CD4-positive, alpha-beta T cell treated with Interleukin-15 for 4 hours (primary cell): ENCODE measurements around the gene ST3GAL2.
"Not testable (repeated sequence)": the region's sequence is repeated elsewhere in the genome, so short reads cannot be mapped to it uniquely, and the experiment has no call there.

Experiments
- DNase-seq: peaks from one replicate; pipeline ENCODE4 v3.0.0-alpha.2; 2020; ENCODE audit warnings: low spot score

The ST3GAL2 gene

DNA sequence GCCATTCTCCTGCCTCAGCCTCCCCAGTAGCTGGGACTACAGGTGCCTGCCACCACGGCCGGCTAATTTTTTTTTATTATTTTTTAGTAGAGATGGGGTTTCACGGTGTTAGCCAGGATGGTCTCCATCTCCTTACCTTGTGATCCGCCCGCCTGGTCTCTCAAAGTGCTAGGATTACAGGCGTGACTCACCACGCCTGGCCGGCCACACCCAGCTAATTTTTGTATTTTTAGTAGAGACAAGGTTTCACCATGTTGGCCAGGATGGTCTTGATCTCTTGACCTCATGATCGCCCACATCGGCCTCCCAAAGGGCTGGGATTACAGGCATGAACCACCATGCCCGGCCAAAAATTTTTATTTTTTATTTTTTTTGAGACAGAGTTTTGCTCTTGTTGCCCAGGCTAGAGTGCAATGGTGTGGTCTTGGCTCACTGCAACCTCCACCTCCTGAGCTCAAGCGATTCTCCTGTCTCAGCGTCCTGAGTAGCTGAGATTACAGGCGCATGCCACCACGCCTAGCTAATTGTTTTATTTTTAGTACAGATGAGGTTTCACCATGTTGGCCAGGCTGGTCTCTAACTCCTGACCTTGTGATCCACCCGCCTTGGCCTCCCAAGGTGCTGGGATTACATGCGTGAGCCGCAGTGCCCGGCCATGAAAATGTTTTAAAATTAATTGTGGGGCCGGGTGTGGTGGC is 52.5 kb downstream of the ST3GAL2 start:
- DNase-seq: not testable (repeated sequence)

- no peak for DNase-seq
Observed at GRCh38 chr16:70383421-70383960, 55.4 kb downstream of the ST3GAL2 start.

- no peak for DNase-seq
Observed at GRCh38 chr16:70381604-70382342, 57.1 kb downstream of the ST3GAL2 start.

GRCh38 chr16:70380919-70381603 is 57.8 kb downstream of the ST3GAL2 start:
- DNase-seq: peak; percentile 96

DNA sequence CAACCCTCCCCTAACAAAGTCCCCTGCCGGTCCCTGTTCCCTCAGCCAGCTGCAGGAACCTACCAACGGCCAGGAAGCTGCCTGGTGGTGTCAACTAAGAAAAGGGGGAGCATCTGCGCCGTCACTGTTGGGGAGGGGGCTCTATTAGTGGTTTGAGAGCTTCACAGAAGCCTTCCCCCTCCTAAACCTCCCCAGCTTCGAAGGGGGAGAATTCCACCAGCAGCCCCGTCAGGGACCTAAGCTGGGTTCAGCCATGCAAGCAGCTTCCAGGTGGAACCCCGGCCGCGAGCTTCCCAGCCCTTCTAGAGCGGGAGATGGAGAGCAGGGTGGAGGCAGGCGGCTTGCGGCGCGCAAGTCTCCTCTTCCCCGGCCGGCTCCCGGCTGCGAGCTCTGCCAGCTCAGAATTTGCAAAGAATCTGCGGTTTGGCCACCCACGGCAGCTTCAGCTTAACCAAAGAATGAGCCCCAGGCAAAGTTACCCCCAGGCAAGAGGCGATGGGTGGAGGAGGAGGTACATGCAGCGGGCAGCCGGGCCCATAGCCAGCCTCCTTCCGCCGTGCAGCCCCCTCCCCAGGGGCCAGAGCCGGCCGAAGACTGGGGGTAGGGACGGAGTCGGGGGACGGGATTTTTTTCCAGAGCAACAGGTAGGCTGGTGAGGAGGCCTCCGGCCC is 58.5 kb downstream of the ST3GAL2 start:
- peak; percentile 60 for DNase-seq

GRCh38 chr16:70378869-70379493 is 59.9 kb downstream of the ST3GAL2 start:
- no peak for DNase-seq

DNA sequence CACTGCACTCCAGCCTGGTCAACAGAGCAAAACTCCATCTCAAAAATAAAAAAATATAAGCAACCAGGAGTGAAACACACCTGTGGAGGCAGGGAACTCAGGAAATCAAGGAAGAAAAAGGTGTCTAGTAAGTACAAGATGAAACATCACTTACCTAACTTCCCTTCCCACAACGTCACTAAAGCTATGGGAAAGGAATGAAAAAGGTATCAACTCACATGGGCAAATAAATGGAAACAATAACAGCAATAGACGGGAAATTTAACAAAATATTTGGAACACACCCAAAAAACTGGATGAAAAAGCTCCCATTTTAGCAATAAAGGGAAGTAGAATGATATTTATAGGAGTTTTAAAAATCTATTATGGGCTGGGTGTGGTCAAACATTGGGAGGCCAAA is 61.1 kb downstream of the ST3GAL2 start:
- no peak for DNase-seq

- DNase-seq: no peak
Observed at GRCh38 chr16:70375636-70376611, 63.0 kb downstream of the ST3GAL2 start.

- DNase-seq: no peak
Observed at GRCh38 chr16:70374213-70374612, 64.7 kb downstream of the ST3GAL2 start.

GRCh38 chr16:70372921-70373728 is 65.8 kb downstream of the ST3GAL2 start:
- DNase-seq: no peak

DNA sequence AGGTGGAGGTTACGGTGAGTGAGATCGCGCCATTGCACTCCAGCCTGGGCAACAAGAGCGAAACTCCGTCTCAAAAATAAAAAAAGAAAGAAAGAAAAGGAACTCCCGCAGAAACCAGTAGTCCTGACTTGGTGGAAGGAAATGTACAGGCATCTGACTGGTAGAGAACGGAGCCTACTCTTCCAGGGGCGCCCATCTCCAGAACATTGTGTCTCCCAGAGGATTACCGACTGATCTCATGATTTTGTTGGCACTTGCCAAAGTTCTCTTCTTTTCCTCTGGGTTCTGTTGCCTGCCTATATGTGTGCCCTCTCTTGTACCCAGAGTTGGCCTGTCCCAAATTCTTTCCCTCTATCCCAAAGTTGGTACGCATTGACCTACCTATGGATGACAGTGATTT is 68.0 kb downstream of the ST3GAL2 start:
- DNase-seq: no peak

- DNase-seq: peak; percentile 46
Observed at GRCh38 chr16:70370145-70370544, 68.8 kb downstream of the ST3GAL2 start.

- DNase-seq: no peak
Observed at GRCh38 chr16:70364399-70364798, 74.5 kb downstream of the ST3GAL2 start.

GRCh38 chr16:70359552-70359951 is 79.3 kb downstream of the ST3GAL2 start:
- DNase-seq: no peak

DNA sequence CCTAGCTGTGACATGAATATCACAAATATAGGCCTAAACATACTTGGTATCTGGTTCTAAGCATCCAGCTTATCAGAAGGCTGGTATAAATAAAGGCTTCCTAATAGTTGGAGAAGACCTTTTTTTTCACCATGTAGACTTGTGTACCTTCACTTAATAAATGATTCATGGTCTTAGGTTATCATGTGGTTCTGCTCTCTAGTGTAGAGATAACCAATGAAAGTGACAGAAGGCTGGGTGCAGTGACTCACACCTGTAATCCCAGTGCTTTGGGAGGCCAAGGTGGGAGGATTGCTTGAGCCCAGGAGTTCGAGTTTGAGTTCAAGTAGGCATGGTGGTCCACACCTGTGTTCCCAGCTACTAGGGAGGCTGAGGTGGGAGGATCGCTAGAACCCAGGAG is 89.1 kb downstream of the ST3GAL2 start:
- no peak for DNase-seq

- no peak for DNase-seq
Observed at GRCh38 chr16:70348991-70349390, 89.9 kb downstream of the ST3GAL2 start.

GRCh38 chr16:70345840-70346239 is 93.1 kb downstream of the ST3GAL2 start:
- DNase-seq: no peak

- no peak for DNase-seq
Observed at GRCh38 chr16:70342016-70342415, 96.9 kb downstream of the ST3GAL2 start.

DNA sequence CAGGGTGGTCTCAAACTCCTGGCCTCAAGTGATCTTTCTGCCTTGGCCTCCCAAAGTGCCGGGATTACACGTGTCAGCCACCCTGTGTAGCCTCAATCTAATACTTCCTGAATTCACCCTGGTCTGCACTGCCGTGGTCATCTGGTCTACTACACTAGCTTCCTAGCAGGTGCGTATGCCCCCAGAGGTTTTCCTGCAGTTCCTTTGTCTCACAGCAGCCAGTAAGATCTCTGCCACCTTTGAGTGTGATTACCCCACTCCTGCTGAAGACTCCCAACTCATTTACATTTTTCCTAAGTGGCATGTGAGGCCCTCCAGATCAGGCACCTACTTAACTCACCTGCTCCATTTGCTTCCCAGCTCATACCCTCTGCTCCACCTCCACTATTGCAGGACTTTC is 97.3 kb downstream of the ST3GAL2 start:
- no peak for DNase-seq

DNA sequence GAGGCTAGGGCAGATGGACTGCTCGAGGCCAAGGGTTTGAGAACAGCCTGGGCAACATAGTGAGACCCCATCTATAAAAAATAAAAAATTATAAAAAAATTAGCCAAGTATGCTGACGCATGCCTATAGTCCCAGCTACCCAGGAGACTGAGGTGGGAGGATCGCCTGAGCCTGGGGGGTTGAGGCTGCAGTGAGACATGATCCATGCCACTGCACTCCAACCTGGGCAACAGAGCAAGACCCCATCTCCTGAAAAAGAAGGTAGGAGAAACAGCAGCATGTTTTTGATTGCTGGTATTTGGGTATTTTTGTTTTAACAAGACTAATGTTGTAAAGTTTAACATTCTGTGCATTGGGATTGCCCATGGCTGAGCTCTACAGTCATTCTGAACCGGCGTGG is 101.1 kb downstream of the ST3GAL2 start:
- DNase-seq: no peak
